Stomach (tissue), 4 donors: ENCODE results near the gene BICRA.

ENCODE experiments used
- EP300 ChIP-seq: sonication (generic); formaldehyde crosslinking; IDR thresholded peaks from one replicate; pipeline ENCODE4 v1.6.1; 2017; ENCODE audit warnings: antibody characterized with exemption
- POLR2A ChIP-seq, 4 donors: fragments of 450-650 bp; IDR thresholded peaks; one replicate each; pipeline ENCODE4 v1.6.1; 2016; ENCODE audit warnings: antibody characterized with exemption in 4 of 4, control low read depth in 2 of 4, mild to moderate bottlenecking in 1 of 4, moderate library complexity in 1 of 4
- POLR2AphosphoS5 ChIP-seq, 3 donors: sonication (generic); formaldehyde crosslinking; IDR thresholded peaks; one replicate each; pipeline ENCODE4 v1.6.1; 2016; ENCODE audit warnings: antibody characterized with exemption in 3 of 3
- TF ChIP-seq, protein P1 (sequence below), 7 experiments: fragments of 450-650 bp in 4 of 7; fragments of 200-600 bp in 3 of 7; sonication (generic) in 3 of 7; IDR thresholded peaks; one replicate each; pipeline ENCODE4 v1.5.1; 2016 to 2019; ENCODE audit warnings: antibody characterized with exemption in 7 of 7, control low read depth in 2 of 7, mild to moderate bottlenecking in 1 of 7

DNA sequence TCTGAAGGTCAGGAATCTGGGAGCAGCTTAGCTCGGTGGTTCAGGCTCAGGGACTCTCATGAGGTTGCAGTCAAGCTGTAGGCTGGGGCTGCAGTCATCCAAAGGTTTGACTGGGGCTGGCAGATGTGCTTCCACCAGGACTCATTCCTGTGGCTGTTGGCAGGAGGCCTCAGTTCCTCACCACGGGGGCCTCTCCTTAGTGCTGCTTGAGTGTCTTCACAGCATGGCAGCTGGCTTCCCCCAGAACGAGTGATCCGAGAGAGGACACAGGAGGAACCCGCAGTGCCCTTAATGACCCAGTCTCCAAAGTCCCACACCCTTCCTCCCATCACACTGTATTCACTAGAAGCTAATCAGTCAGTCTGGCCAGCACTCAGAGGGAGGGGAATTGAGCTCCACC lies 65.6 kb downstream of the BICRA start:
- TF ChIP-seq, protein P1, sequence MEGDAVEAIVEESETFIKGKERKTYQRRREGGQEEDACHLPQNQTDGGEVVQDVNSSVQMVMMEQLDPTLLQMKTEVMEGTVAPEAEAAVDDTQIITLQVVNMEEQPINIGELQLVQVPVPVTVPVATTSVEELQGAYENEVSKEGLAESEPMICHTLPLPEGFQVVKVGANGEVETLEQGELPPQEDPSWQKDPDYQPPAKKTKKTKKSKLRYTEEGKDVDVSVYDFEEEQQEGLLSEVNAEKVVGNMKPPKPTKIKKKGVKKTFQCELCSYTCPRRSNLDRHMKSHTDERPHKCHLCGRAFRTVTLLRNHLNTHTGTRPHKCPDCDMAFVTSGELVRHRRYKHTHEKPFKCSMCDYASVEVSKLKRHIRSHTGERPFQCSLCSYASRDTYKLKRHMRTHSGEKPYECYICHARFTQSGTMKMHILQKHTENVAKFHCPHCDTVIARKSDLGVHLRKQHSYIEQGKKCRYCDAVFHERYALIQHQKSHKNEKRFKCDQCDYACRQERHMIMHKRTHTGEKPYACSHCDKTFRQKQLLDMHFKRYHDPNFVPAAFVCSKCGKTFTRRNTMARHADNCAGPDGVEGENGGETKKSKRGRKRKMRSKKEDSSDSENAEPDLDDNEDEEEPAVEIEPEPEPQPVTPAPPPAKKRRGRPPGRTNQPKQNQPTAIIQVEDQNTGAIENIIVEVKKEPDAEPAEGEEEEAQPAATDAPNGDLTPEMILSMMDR (IDR thresholded peaks at IDR 0.05) = no peak
- TF ChIP-seq POLR2AphosphoS5 (IDR thresholded peaks at IDR 0.05) = no peak
- no peak for TF ChIP-seq POLR2A (IDR thresholded peaks at IDR 0.05)
- TF ChIP-seq EP300 = no peak
